HUES64 (cell line): ENCODE measurements around the gene ITPR2.

Experiments
- H3K27ac ChIP-seq: 2 replicates; pipeline ENCODE4 v1.7.0; 2013; ENCODE audit warnings: low read depth, low read length, inconsistent platforms
- H3K27me3 ChIP-seq: 2 replicates; pipeline ENCODE4 v1.6.1; 2013; ENCODE audit warnings: mild to moderate bottlenecking, low read length; ENCODE audit not compliant: insufficient read depth
- H3K36me3 ChIP-seq: 2 replicates; pipeline ENCODE4 v1.6.1; 2013; ENCODE audit warnings: mild to moderate bottlenecking, low read length; ENCODE audit not compliant: insufficient read depth
- H3K4me1 ChIP-seq: 2 replicates; pipeline ENCODE4 v1.6.1; 2013; ENCODE audit warnings: mild to moderate bottlenecking, low read length, moderate library complexity; ENCODE audit not compliant: insufficient read depth
- H3K4me3 ChIP-seq: 2 replicates; pipeline ENCODE4 v1.5.1; 2013; ENCODE audit warnings: mild to moderate bottlenecking, low read length, moderate library complexity
- H3K9ac ChIP-seq: 2 replicates; pipeline ENCODE4 v1.6.1; 2013; ENCODE audit warnings: mild to moderate bottlenecking, low read depth, low read length
- H3K9me3 ChIP-seq: 2 replicates; pipeline ENCODE4 v1.6.1; 2013; ENCODE audit warnings: low read depth, low read length; ENCODE audit not compliant: insufficient read depth
- WGBS: fragments of 150-250, 120-280 bp; methylation state at CpG from one replicate; pipeline ENCODE4 v1.1.7; 2013; ENCODE audit warnings: missing lambda C conversion rate; 5-methylcytosine and 5-hydroxymethylcytosine counted together

The ITPR2 gene

DNA sequence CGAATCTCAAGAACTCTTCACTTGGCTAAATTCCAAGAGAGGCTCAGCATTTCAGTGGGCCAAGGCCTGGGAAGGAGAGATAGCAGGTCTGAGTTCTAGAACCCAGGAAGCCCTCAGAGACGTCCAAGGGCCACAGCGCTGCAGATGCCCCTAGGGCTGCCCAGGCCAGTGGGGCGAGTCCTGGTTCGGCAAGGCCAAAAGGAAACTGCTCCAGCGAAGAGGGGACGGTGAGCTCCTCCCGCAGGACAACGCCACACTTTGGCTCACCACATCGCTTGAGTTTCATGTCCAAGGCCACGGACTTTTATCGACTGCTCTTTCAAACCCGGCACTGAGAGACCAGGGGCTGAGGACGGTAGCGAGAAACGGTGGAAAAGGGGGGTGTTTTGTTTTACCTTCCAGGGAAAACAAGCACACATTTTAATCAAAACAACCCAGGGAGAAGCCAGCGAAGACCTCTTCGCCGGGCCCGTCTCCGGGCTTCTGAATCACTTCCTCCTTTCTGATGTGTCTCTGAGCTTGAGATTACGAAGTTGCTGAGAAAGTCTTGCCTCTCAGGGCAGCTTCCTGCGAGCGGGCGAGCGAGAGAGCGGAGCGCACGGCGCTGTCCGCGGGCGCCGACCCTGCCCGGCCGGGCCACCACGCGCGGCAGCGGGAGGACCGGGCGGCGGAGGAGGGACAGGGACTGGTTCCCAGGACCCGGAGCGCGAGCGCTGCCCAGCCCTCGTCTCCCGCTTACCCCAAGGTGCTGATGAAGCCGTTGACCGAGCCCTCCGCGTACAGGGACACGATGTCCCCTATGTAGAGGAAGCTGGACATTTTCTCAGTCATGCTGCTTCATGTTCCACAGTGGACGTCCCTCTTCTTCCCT is 808 bp downstream of the ITPR2 start:
- no peaks in the 10 kb centered on the region for H3K4me1 ChIP-seq

DNA sequence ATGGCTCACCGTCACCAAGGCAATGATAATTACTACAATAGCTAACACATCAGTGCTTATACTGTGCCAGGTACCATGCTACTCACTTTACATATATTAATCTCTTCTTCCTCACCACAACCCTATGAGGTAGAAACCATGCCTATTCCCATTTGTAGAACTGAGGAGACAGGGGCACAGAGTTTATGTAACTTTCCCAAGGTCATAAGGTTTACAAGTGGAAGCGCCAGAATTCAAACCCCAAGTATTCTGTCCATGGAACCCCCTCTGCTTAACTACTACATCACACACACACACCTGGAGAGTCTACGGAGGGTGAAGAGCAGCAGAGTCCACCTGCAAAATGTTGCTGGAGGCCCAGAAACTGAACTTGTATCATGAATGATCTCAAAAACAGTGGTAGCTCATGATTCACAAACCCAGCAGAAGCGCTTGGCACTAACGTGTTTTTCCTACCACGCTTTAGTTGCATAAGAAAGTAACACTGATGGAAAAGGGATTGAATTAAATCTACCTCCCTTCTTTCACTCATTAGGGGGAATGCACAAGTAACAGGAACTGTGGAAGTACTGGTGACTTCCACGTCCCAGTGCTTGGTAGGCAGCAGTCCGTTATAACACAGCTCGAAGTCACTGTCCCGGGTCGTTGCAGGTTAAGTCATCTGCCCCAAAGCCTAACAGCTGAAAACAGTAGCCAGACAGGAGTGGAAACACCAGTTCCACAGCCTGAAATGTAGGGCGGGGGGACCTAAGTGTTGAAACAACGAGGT is 2.0 kb downstream of the ITPR2 start:
- peak overlapping the region; percentile 34 for H3K4me3 ChIP-seq
- no peak overlapping the region for H3K9ac ChIP-seq
- H3K27ac ChIP-seq, result no peak overlapping the region
- WGBS, result 85% methylated on average over 13 of the region's 13 CpGs
- no peaks in the 10 kb centered on the region for H3K9me3 ChIP-seq
- peaks cover 32% of the 10 kb centered on the region for H3K27me3 ChIP-seq
- no peaks in the 10 kb centered on the region for H3K36me3 ChIP-seq
- no peaks in the 10 kb centered on the region for H3K4me1 ChIP-seq

More for the DNA sequence above, 808 bp downstream of the ITPR2 start:
- Histone ChIP-seq H3K4me3 (peak overlapping the region; percentile 94), H3K36me3 (no peaks in the 10 kb centered on the region), H3K27ac (peak overlapping the region; percentile 4; the same call in 1 of the 2 replicates), H3K27me3 (peaks cover 32% of the 10 kb centered on the region), H3K9me3 (no peaks in the 10 kb centered on the region), H3K9ac (peak overlapping the region; percentile 75)
- WGBS, result 1% methylated on average over 52 of the region's 55 CpGs

DNA sequence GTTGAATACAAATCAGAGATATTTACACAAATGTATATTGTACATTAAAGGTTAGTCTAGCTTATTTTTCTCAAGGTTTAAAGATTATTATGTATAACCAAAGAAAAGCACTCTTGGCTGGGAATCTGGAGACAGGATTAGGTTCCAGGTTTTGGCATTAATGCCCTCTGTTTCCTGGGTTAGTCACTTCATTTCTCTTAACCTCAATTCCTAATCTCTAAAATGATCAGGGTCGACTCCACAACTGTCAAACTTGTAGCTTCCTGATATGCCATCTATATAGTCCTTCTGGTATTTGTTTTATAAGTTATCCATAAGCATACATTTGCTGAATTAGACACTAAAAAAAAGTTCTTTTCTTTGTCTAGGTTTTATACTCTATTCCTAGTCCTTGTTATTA is 2.6 kb downstream of the ITPR2 start:
- Histone ChIP-seq H3K4me1 (no peaks in the 10 kb centered on the region), H3K9ac (no peak overlapping the region), H3K36me3 (no peaks in the 10 kb centered on the region), H3K27ac (no peak overlapping the region), H3K9me3 (no peaks in the 10 kb centered on the region), H3K4me3 (peak overlapping the region; percentile 34), H3K27me3 (peaks cover 32% of the 10 kb centered on the region)
- 88% methylated on average over 1 of the region's 1 CpG for WGBS

DNA sequence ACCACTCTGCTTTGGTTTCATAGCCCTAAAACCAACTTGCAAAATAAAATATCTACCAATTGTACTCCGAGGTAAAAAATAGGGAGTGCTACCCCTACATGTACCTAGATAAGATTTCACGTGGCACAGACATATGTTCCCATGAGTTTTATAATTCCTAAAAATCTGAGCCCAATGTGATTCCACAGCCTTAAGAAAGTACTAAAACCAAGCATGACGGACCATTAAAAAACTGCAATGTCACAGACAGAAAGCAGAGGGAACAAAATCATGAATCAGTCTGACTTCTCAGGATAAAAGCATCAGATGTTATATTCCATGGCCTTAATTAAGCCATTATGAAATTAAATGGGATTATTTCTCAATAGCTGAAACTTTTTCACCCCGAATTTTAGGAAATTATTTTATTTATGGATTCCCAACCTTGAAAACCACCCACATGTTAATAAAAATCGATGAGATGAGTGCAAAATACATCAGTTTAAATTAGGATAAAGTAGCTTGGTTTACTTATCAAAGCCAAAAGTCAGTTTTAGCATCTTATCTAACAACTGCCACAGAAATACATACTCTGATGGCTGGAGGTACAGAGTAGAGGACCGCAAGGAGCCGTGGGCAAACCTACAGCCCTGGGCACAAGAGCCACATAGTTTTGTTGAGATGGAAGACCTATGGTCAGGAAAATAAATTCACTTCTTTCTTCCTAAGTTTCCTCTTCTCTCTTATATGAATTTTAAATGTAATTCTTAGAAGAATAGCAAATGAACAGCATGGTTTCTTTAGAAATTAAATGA is 4.5 kb downstream of the ITPR2 start:
- Histone ChIP-seq H3K27ac (no peak overlapping the region), H3K27me3 (peaks cover 24% of the 10 kb centered on the region), H3K36me3 (no peaks in the 10 kb centered on the region), H3K9ac (no peak overlapping the region), H3K4me1 (no peaks in the 10 kb centered on the region), H3K9me3 (no peaks in the 10 kb centered on the region), H3K4me3 (no peak overlapping the region)
- WGBS, result 94% methylated on average over 4 of the region's 7 CpGs

DNA sequence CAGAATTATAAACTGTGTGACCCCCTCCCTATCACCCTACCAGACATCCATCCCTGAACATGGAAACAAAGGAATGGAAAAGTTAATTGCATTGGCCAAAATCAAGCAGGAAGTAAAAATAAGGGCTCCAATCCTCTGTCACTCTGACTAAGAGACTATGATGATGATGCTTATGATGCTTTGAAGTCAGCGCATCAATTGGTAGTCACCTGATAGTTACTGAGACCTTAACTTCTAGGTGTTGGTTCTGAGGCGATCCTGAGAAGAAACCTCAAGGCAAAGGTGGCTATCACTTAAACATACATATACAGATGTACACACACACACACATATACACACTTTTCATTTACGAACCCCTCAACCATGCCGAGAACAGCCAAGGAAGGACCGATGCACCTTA is 6.6 kb downstream of the ITPR2 start:
- no peaks in the 10 kb centered on the region; the same call in 1 of the 2 replicates for H3K4me1 ChIP-seq
- WGBS, result 95% methylated on average over 5 of the region's 5 CpGs

DNA sequence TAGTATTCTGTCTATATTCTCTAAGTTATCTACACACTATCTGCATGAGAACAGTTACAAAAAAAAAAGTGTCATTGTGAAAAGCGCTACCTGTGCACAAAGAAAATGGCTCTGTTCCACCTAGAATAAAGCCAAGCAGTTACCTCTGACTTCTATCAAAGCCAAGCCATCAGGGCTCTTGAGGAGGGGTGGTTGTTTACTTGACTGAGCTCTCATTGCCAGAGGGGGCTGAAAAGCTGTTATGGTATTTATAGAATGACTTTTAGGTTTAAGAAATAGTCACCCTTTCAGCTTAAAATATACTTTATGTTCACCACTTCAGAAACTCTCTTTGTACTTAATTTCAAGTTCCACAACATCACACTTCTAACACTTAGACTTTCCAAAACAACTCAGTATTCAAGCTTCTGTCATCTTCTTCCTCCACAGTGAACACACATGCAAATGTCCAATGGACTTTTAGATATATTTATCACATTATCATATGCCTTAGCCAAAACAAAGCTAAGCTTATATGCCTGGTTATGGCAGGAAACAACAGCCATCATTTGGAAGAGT is 7.5 kb downstream of the ITPR2 start:
- Histone ChIP-seq H3K9me3 (no peaks in the 10 kb centered on the region), H3K4me1 (no peaks in the 10 kb centered on the region; the same call in 1 of the 2 replicates), H3K36me3 (no peaks in the 10 kb centered on the region), H3K4me3 (no peak overlapping the region), H3K27ac (no peak overlapping the region), H3K9ac (no peak overlapping the region), H3K27me3 (peaks cover 6% of the 10 kb centered on the region; the same call in 1 of the 2 replicates)
- 100% methylated on average over 1 of the region's 1 CpG for WGBS

More for the DNA sequence above, 6.6 kb downstream of the ITPR2 start:
- H3K4me3 ChIP-seq, result no peak overlapping the region
- H3K27ac ChIP-seq, result no peak overlapping the region
- peaks cover 14% of the 10 kb centered on the region for H3K27me3 ChIP-seq
- H3K9ac ChIP-seq, result no peak overlapping the region
- H3K36me3 ChIP-seq, result no peaks in the 10 kb centered on the region
- H3K9me3 ChIP-seq, result no peaks in the 10 kb centered on the region

DNA sequence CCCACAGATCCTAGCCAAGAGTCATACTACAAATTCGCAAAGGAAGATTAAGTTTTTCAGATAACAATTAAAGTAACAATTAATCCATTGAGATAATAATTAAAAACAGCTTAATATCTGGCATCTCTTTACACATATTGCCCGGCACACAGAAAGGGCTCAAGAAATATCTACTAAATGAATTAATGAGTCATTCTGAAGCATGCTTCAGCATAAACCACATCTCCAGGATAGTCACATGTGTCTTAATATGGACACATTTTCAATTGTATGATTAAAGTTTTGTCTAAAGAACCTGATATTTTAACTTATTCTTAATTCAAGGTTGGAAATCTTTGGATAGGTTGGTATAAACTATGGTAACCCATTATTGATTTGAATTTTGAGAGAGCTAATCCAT is 9.6 kb downstream of the ITPR2 start:
- 96% methylated on average over 2 of the region's 2 CpGs for WGBS
- H3K9me3 ChIP-seq, result no peaks in the 10 kb centered on the region
- H3K9ac ChIP-seq, result no peak overlapping the region
- H3K4me3 ChIP-seq, result no peak overlapping the region
- no peak overlapping the region for H3K27ac ChIP-seq
- H3K4me1 ChIP-seq, result peaks cover 2% of the 10 kb centered on the region; the same call in 1 of the 2 replicates
- no peaks in the 10 kb centered on the region for H3K36me3 ChIP-seq
- H3K27me3 ChIP-seq, result no peaks in the 10 kb centered on the region

DNA sequence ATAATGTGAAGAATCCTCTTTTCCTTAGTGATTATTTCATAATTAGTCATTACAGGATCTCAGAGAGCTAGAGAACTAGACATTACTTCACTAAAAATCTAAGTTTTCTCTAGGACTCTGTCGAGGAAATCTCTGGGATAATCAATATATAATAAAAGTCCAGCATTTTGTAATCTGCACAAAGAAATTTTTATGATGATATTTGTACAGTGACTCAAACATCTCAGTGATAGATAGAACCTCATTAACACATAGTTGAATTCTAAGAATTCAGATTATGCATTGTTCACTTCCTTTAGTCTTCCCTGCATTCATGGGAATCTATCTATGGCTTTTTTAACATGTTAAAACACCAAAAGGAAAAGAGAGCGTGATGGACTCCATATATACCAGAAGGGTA is 11.0 kb downstream of the ITPR2 start:
- no CpG with 5 or more reads among the region's 2 CpGs for WGBS
- no peaks in the 10 kb centered on the region for H3K36me3 ChIP-seq
- no peak overlapping the region for H3K9ac ChIP-seq
- H3K27me3 ChIP-seq, result no peaks in the 10 kb centered on the region
- no peak overlapping the region for H3K27ac ChIP-seq
- H3K9me3 ChIP-seq, result no peaks in the 10 kb centered on the region
- H3K4me3 ChIP-seq, result no peak overlapping the region
- peaks cover 4% of the 10 kb centered on the region; the same call in 1 of the 2 replicates for H3K4me1 ChIP-seq

DNA sequence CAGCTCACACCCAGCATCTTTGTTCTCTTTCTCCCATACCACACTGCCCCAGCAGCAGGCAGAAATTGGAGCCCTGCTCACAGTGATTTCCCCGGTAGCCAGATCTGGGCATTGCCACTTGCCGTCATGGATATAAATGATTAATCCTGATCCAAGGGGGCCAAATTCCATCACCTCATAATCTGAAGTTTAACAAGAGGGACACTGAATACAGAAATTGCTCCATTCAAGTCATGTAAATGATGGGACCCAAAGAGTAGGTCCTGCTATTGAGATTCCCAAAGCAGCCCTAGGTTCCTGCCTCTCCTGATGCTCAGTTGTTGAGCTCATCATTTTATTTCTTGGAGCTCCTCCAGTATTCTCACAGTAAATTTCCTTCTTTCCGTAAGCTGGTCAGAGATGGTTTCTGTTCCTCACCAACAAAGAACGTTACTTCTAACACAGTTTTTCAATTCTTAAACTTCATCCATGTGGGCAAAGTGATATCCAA is 11.7 kb downstream of the ITPR2 start:
- Histone ChIP-seq H3K4me3 (no peak overlapping the region), H3K27me3 (no peaks in the 10 kb centered on the region), H3K9ac (no peak overlapping the region), H3K36me3 (0 out of 2 replicates have a peak, but pooled peaks cover 2% of the 10 kb centered on the region), H3K27ac (no peak overlapping the region), H3K4me1 (peaks cover 4% of the 10 kb centered on the region; the same call in 1 of the 2 replicates), H3K9me3 (no peaks in the 10 kb centered on the region)
- 95% methylated on average over 4 of the region's 4 CpGs for WGBS

DNA sequence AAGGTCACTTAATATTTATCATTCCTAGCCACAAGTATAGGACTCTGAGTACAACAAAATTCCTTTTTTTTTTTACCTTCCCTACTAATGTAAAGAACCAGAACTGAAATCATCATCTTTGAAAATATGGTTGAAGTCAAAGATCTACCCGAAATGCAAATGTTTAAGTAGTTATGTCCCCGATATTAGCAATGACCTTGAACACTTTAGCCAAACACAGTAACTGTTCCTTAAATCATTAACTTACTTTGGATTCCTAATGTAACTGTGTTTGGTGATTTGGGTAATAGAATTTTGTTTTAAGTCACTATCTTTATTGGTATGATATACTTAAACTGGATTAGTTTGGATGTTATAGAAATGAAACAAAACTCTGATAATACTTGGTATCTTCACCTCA is 14.4 kb downstream of the ITPR2 start:
- Histone ChIP-seq H3K4me1 (peaks cover 4% of the 10 kb centered on the region; the same call in 1 of the 2 replicates), H3K36me3 (0 out of 2 replicates have a peak, but pooled peaks cover 3% of the 10 kb centered on the region), H3K4me3 (no peak overlapping the region), H3K9ac (no peak overlapping the region), H3K27me3 (no peaks in the 10 kb centered on the region), H3K9me3 (no peaks in the 10 kb centered on the region), H3K27ac (no peak overlapping the region)
- WGBS, result 83% methylated on average over 1 of the region's 2 CpGs
